ENCODE measurements around the gene GOLGA8N.

The GOLGA8N gene

DNA sequence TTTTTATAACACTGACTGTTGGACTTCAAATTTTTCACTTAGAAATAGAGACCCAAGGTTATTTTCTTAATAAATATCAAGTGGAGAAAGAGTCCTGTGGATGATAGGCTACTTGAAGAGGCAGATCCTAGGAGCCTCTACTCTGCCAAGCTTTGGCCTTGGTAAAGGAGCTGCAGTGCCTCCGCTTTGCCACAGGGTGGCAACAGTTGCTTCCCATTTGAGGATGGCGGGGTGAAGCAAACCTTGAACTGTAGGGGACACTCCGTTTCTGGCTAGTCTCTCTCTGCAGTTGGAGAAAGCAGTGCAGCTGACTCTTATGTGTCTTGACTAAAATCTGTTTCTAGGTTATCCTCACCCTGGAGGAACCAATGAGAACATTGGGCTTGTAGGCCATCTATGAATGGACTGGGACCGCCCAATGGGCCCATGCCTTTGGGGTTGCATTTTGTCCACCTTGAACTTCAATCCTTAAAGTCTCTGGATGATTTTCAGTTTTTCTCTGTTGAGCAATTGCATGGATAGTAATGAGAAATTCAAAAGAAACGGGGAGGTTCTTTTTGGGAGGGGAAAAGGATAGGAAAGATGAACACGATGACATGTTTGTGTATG lies 58.1 kb downstream of the GOLGA8N start:
- peak in 30 of 56 donors; percentile 3 to 54 (median 30) for DNase-seq

DNA sequence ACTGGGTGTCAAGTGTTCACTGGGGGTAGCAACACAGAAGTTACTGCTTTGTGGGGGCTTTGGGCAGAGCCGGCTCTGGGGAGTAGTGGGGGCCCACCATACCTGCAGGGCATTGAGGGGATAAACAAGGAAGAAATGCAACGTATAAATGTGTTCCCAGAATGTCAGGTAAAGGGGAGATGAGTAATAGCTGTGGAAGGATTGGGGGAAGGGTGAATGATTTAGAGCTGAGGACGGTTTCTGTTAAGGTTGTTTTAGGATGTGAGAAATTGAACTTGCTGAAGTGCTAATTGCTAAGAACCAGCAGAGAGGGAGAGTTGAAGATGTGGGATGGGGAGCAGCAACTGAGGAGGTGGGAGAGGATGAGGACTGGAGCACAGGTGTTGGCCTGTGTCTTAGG lies 58.9 kb downstream of the GOLGA8N start:
- DNase-seq, result no peak

DNA sequence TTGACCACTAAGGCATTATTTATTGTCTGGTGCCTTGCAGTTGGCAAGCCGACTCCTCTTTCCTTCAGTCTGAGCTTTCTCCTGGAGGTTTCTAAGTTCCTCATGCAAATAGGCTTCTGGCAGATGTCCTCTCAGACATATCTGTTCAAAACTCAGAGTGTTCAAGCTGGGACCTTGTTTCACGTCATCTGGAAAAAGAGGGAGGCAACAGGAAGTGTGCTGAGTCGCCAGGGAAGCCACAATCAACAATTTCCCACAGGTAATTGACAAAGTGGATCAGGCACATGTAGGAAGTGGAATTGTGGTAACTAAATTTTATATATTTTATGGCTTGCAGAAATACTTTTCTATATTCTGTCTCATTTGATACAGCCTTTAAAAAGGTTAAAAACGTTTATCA lies 62.8 kb downstream of the GOLGA8N start:
- no peak for DNase-seq

DNA sequence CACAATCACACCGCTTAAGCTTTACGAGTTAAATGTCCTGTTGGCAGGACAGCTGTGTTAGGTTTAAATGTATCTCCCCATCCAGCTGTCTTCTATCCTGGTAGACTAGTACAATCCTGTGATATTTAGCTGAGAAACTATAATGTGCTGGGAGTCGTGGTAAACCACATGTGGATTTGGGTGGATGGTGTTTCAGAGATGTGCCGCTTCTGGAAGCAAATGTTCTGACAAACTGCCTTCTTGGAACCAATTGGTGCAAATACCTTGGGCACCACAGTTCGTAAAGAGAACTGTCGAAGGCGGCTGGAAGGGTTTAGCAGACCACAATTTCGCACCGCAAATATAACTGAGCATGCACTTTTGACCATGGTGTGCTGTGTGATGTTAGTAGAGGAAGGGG lies 63.2 kb downstream of the GOLGA8N start:
- DNase-seq, result no peak
